OCI-LY1 (cell line): ENCODE data around the gene HNRNPL.

ENCODE experiments used
- H2AFZ ChIP-seq: fragments of 200-600 bp; sonication (generic), shearing (Covaris generic); 2 replicates; pipeline ENCODE4 v1.6.0; 2014; ENCODE audit warnings: antibody characterized with exemption, mild to moderate bottlenecking, low read length
- H3F3A ChIP-seq: fragments of 200-600 bp; sonication (generic), shearing (Covaris generic); 2 replicates; pipeline ENCODE4 v1.6.0; 2014; ENCODE audit warnings: mild to moderate bottlenecking, antibody characterized with exemption, low read length, moderate library complexity; ENCODE audit not compliant: insufficient read depth
- H3K27ac ChIP-seq: fragments of 200-600 bp; sonication (generic); 2 replicates; pipeline ENCODE4 v1.5.1; 2014; ENCODE audit warnings: low read length, mixed run types, mild to moderate bottlenecking, low read depth; ENCODE audit not compliant: poor library complexity, severe bottlenecking
- H3K27me3 ChIP-seq: fragments of 200-600 bp; sonication (generic); 2 replicates; pipeline ENCODE4 v1.6.0; 2014; ENCODE audit warnings: antibody characterized with exemption, mild to moderate bottlenecking, low read length, moderate library complexity; ENCODE audit not compliant: insufficient read depth
- H3K36me3 ChIP-seq: fragments of 200-600 bp; sonication (generic); 2 replicates; pipeline ENCODE4 v1.6.1; 2014; ENCODE audit warnings: mild to moderate bottlenecking, antibody characterized with exemption, low read length, moderate library complexity, mixed read lengths; ENCODE audit not compliant: insufficient read depth
- H3K4me1 ChIP-seq: fragments of 200-600 bp; sonication (generic); 2 replicates; pipeline ENCODE4 v1.5.1; 2014; ENCODE audit warnings: mild to moderate bottlenecking, low read length, moderate library complexity; ENCODE audit not compliant: insufficient read depth, severe bottlenecking
- H3K4me2 ChIP-seq: fragments of 200-600 bp; sonication (generic), shearing (Covaris generic); 2 replicates; pipeline ENCODE4 v1.6.1; 2014; ENCODE audit warnings: low read length
- H3K4me3 ChIP-seq: fragments of 200-600 bp; sonication (generic); 2 replicates; pipeline ENCODE4 v1.5.1; 2014; ENCODE audit warnings: low read length, low read depth, mild to moderate bottlenecking, mixed read lengths; ENCODE audit not compliant: poor library complexity, severe bottlenecking
- H3K79me2 ChIP-seq: fragments of 200-600 bp; shearing (Covaris generic); 2 replicates; pipeline ENCODE4 v1.6.1; 2016; ENCODE audit warnings: mixed run types, low read length, mixed read lengths; ENCODE audit not compliant: insufficient read depth
- H3K9ac ChIP-seq: fragments of 200-600 bp; sonication (generic), shearing (Covaris generic); 2 replicates; pipeline ENCODE4 v1.6.1; 2014; ENCODE audit warnings: mild to moderate bottlenecking, low read length, mixed read lengths
- H3K9me2 ChIP-seq: fragments of 200-600 bp; sonication (generic), shearing (Covaris generic); 2 replicates; pipeline ENCODE4 v1.6.1; 2014; ENCODE audit warnings: low read depth, mild to moderate bottlenecking, low read length, mixed read lengths
- H3K9me3 ChIP-seq: fragments of 200-600 bp; shearing (Covaris generic); 2 replicates; pipeline ENCODE4 v1.6.1; 2014; ENCODE audit warnings: low read length, mixed read lengths
- H4K20me1 ChIP-seq: fragments of 200-600 bp; sonication (generic), shearing (Covaris generic); 2 replicates; pipeline ENCODE4 v1.6.0; 2016; ENCODE audit warnings: mild to moderate bottlenecking, low read length; ENCODE audit not compliant: insufficient read depth
- CTCF ChIP-seq: fragments of 200-600 bp; sonication (generic), shearing (Covaris generic); IDR thresholded peaks from 2 replicates; pipeline ENCODE4 v1.5.1; 2017; ENCODE audit warnings: mild to moderate bottlenecking, antibody characterized with exemption, low read length, moderate library complexity, mixed read lengths
- EZH2 ChIP-seq: fragments of 200-600 bp; sonication (generic), shearing (Covaris generic); IDR thresholded peaks from 2 replicates; pipeline ENCODE4 v1.8.0; 2017; ENCODE audit warnings: borderline replicate concordance, mixed run types, mild to moderate bottlenecking, antibody characterized with exemption, low read length, moderate library complexity, mixed read lengths

Gene HNRNPL

GRCh38 chr19:38803543-38803942, 46.2 kb downstream of the HNRNPL start:
- Histone ChIP-seq H3K4me1 (no peaks in the 10 kb centered on the region), H3K9ac (no peak overlapping the region)

GRCh38 chr19:38801359-38802095, 48.3 kb downstream of the HNRNPL start:
- Histone ChIP-seq H3K9me2 (no peaks in the 10 kb centered on the region), H3K79me2 (no peaks in the 10 kb centered on the region), H3K27ac (no peak overlapping the region), H2AFZ (no peak overlapping the region), H3K9me3 (no peaks in the 10 kb centered on the region), H3K36me3 (no peaks in the 10 kb centered on the region), H3K4me3 (no peak overlapping the region), H3K27me3 (no peaks in the 10 kb centered on the region), H4K20me1 (no peaks in the 10 kb centered on the region), H3K4me2 (no peak overlapping the region), H3K9ac (no peak overlapping the region), H3K4me1 (no peaks in the 10 kb centered on the region), H3F3A (no peaks in the 10 kb centered on the region)
- TF ChIP-seq CTCF (no peak), EZH2 (no peak)

More at GRCh38 chr19:38803543-38803942, 46.2 kb downstream of the HNRNPL start:
- H3K9me2 ChIP-seq: no peaks in the 10 kb centered on the region
- H3K27me3 ChIP-seq: no peaks in the 10 kb centered on the region
- no peaks in the 10 kb centered on the region for H3K79me2 ChIP-seq
- no peak for TF ChIP-seq CTCF
- TF ChIP-seq EZH2: no peak
- H2AFZ ChIP-seq: no peak overlapping the region
- H3K36me3 ChIP-seq: no peaks in the 10 kb centered on the region
- no peak overlapping the region for H3K4me3 ChIP-seq
- H3K9me3 ChIP-seq: no peaks in the 10 kb centered on the region
- H3K27ac ChIP-seq: no peak overlapping the region
- no peak overlapping the region for H3K4me2 ChIP-seq
- no peaks in the 10 kb centered on the region for H4K20me1 ChIP-seq
- no peaks in the 10 kb centered on the region for H3F3A ChIP-seq

- Histone ChIP-seq H3K4me3 (no peak overlapping the region), H3K36me3 (no peaks in the 10 kb centered on the region), H3K4me2 (no peak overlapping the region), H3K9ac (no peak overlapping the region), H3F3A (no peaks in the 10 kb centered on the region), H3K79me2 (no peaks in the 10 kb centered on the region), H3K27ac (no peak overlapping the region), H3K27me3 (no peaks in the 10 kb centered on the region), H3K9me2 (no peaks in the 10 kb centered on the region), H3K9me3 (no peaks in the 10 kb centered on the region), H2AFZ (no peak overlapping the region), H3K4me1 (no peaks in the 10 kb centered on the region), H4K20me1 (no peaks in the 10 kb centered on the region)
- TF ChIP-seq CTCF (no peak), EZH2 (no peak)
Observed at GRCh38 chr19:38800577-38801347, 49.0 kb downstream of the HNRNPL start.
